GM23338 (cell line): ENCODE measurements around the gene FARS2. TPM values are rescaled to one million over a fixed set of nuclear protein-coding genes. Genes with fewer than 3 reads are reported as not detected.
A peak's percentile ranks its signal among the peaks of the same experiment; 100 is the strongest.

Experiments used
- ATAC-seq: fragments of 200-7000 bp; cut with Tn5 transposase; 3 replicates; pipeline ENCODE4 v1.9.1; 2020
- DNase-seq: peaks from one replicate; pipeline ENCODE4 v3.0.0-alpha.2; 2015; ENCODE audit warnings: low spot score
- H2AFZ ChIP-seq: fragments of 200-600 bp; sonication (generic); 2 replicates; pipeline ENCODE4 v1.8.0; 2016; ENCODE audit warnings: antibody characterized with exemption, mild to moderate bottlenecking, moderate library complexity
- H3F3A ChIP-seq: fragments of 200-600 bp; sonication (generic); replicated peaks from 2 replicates; pipeline ENCODE4 v1.8.0; 2017; ENCODE audit warnings: antibody characterized with exemption, mixed run types, low read depth
- H3K27ac ChIP-seq: fragments of 200-600 bp; sonication (generic); 2 replicates; pipeline ENCODE4 v1.6.1; 2016; ENCODE audit warnings: low read depth
- H3K27me3 ChIP-seq: fragments of 200-600 bp; sonication (generic); 2 replicates; pipeline ENCODE4 v1.8.0; 2016; ENCODE audit warnings: mild to moderate bottlenecking, mixed run types, moderate library complexity; ENCODE audit not compliant: insufficient read depth
- H3K36me3 ChIP-seq: fragments of 200-600 bp; sonication (generic); 2 replicates; pipeline ENCODE4 v1.8.0; 2016; ENCODE audit warnings: mild to moderate bottlenecking; ENCODE audit not compliant: insufficient read depth
- H3K4me1 ChIP-seq: fragments of 200-600 bp; sonication (generic); 2 replicates; pipeline ENCODE4 v1.8.0; 2016; ENCODE audit warnings: mild to moderate bottlenecking, moderate library complexity; ENCODE audit not compliant: insufficient read depth
- H3K4me2 ChIP-seq: fragments of 200-600 bp; sonication (generic); 2 replicates; pipeline ENCODE4 v1.7.1; 2017; ENCODE audit warnings: mixed run types
- H3K4me3 ChIP-seq: fragments of 200-600 bp; sonication (generic); 2 replicates; pipeline ENCODE4 v1.6.1; 2016; ENCODE audit warnings: mixed run types
- H3K79me2 ChIP-seq: fragments of 200-600 bp; sonication (generic); replicated peaks from 2 replicates; pipeline ENCODE4 v1.8.0; 2017; ENCODE audit warnings: mild to moderate bottlenecking; ENCODE audit not compliant: insufficient read depth
- H3K9me2 ChIP-seq: fragments of 200-600 bp; sonication (generic); 2 replicates; pipeline ENCODE4 v1.8.0; 2017; ENCODE audit not compliant: insufficient read depth
- H4K20me1 ChIP-seq: fragments of 200-600 bp; sonication (generic); replicated peaks from 2 replicates; pipeline ENCODE4 v1.8.0; 2017; ENCODE audit warnings: mild to moderate bottlenecking; ENCODE audit not compliant: insufficient read depth
- H3K27ac Mint-ChIP-seq: 2 replicates; pipeline ENCODE4 v1.8.0; 2020; ENCODE audit warnings: inconsistent platforms, mild to moderate bottlenecking, moderate library complexity, mixed read lengths
- H3K27me3 Mint-ChIP-seq: 3 replicates; pipeline ENCODE4 v1.8.0; 2022; ENCODE audit warnings: low read depth, mild to moderate bottlenecking, moderate library complexity, mixed read lengths, inconsistent platforms; ENCODE audit not compliant: insufficient read depth, poor library complexity
- H3K36me3 Mint-ChIP-seq: 3 replicates; pipeline ENCODE4 v1.8.0; 2021; ENCODE audit warnings: low read depth, mild to moderate bottlenecking, inconsistent platforms, moderate library complexity, mixed read lengths
- H3K4me1 Mint-ChIP-seq: 3 replicates; pipeline ENCODE4 v1.8.0; 2020; ENCODE audit warnings: mild to moderate bottlenecking, inconsistent platforms, mixed read lengths
- H3K4me3 Mint-ChIP-seq: 3 replicates; pipeline ENCODE4 v1.8.0; 2021; ENCODE audit warnings: moderate library complexity, mild to moderate bottlenecking, inconsistent platforms, mixed read lengths
- H3K9me3 Mint-ChIP-seq: 3 replicates; pipeline ENCODE4 v1.8.0; 2020; ENCODE audit warnings: moderate library complexity, mild to moderate bottlenecking, inconsistent platforms, mixed read lengths
- CREB1 ChIP-seq: fragments of 250-450 bp; sonication (Bioruptor Pico); IDR thresholded peaks from 2 replicates; pipeline ENCODE4 v1.5.0; 2020; ENCODE audit warnings: low read depth, mild to moderate bottlenecking, moderate library complexity
- EZH2 ChIP-seq: fragments of 200-600 bp; sonication (generic); IDR thresholded peaks from one replicate; pipeline ENCODE4 v1.8.0; 2017; ENCODE audit warnings: antibody characterized with exemption, mild to moderate bottlenecking, low read depth; ENCODE audit not compliant: unreplicated experiment
- EZH2phosphoT487 ChIP-seq: fragments of 200-600 bp; sonication (generic); IDR thresholded peaks from one replicate; pipeline ENCODE4 v1.8.1; 2018; ENCODE audit warnings: antibody characterized with exemption; ENCODE audit not compliant: unreplicated experiment
- JUNB ChIP-seq: IDR thresholded peaks from one replicate; pipeline ENCODE4 v1.6.1; 2016; ENCODE audit warnings: antibody characterized with exemption; ENCODE audit not compliant: unreplicated experiment
- NANOG ChIP-seq: IDR thresholded peaks from 2 replicates; pipeline ENCODE4 v1.6.1; 2016; ENCODE audit warnings: antibody characterized with exemption, borderline replicate concordance
- POLR2AphosphoS5 ChIP-seq: IDR thresholded peaks from 2 replicates; pipeline ENCODE4 v1.6.1; 2016; ENCODE audit warnings: antibody characterized with exemption, low read depth
- ZNF114 ChIP-seq: fragments of 250-450 bp; sonication (Bioruptor Pico); IDR thresholded peaks from 2 replicates; pipeline ENCODE4 v1.5.0; 2020; ENCODE audit warnings: mild to moderate bottlenecking, moderate library complexity
- polyA plus RNA-seq: library from polyadenylated mRNA; unstranded; fragments of >200 nt; fragmentation: Nextera tagmentation; extraction: Ambion mirVana; gene quantifications from 2 replicates; pipeline ENCODE4 v1.2.1, GENCODE V29; 2016
- total RNA-seq: library from RNA; depleted of rRNA; stranded (reverse); fragments of >200 nt; shearing (Covaris generic); gene quantifications from 2 replicates; pipeline ENCODE4 v1.2.3, GENCODE V29; 2014
- TF ChIP-seq, protein P1 (sequence below), 2 experiments: fragments of 200-600 bp in 1 of 2; sonication (generic) in 1 of 2; conservative IDR thresholded peaks; 2 replicates each; pipeline versions ENCODE4 v1.5.1 to v1.6.1; 2016 to 2017; ENCODE audit warnings: antibody characterized with exemption in 2 of 2, low read depth in 2 of 2, mild to moderate bottlenecking in 2 of 2, moderate library complexity in 1 of 2
- TF ChIP-seq, protein P2 (sequence below): IDR thresholded peaks from 2 replicates; pipeline ENCODE4 v1.6.1; 2016; ENCODE audit warnings: antibody characterized with exemption
- TF ChIP-seq, protein P3 (sequence below): IDR thresholded peaks from one replicate; pipeline ENCODE4 v1.6.1; 2018; ENCODE audit warnings: antibody characterized with exemption; ENCODE audit not compliant: unreplicated experiment

Gene FARS2
- total and polyA plus RNA-seq, 2 experiments from 2014 or later: 7.6 to 19.0 TPM

DNA sequence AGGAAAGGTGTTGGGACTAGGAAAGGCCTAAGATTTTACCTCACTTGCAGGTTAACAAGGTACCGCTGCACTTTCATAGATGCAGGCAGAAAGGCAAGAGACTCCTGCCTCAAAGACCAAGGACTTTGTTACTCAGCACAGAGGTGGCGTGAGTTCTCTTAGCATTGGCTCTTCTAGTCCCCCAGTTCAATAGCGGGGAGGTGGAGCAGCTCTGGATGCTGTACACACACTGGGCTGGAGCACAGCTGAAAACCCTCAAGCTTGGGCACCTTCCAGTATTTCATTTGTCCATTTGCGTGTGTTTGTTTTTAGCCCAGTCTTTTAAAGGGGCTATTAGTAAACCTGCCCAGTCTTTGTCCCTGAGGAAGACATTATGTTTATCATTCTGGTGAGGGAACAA lies 345.2 kb downstream of the FARS2 start:
- TF ChIP-seq EZH2: no peak
- no peak for TF ChIP-seq CREB1
- TF ChIP-seq EZH2phosphoT487: no peak
- TF ChIP-seq NANOG: no peak
- no peak for TF ChIP-seq POLR2AphosphoS5
- Histone ChIP-seq H3F3A (no peaks in the 10 kb centered on the region), H3K27me3 (no peaks in the 10 kb centered on the region), H3K27ac (no peak overlapping the region; the same call in 1 of the 2 replicates), H4K20me1 (no peaks in the 10 kb centered on the region), H3K4me2 (no peak overlapping the region), H3K4me1 (no peaks in the 10 kb centered on the region), H3K4me3 (no peak overlapping the region), H3K79me2 (no peaks in the 10 kb centered on the region), H3K9me2 (no peaks in the 10 kb centered on the region), H2AFZ (no peak overlapping the region), H3K36me3 (no peaks in the 10 kb centered on the region)
- Mint-ChIP-seq H3K36me3 (no peaks in the 10 kb centered on the region), H3K27me3 (no peaks in the 10 kb centered on the region), H3K27ac (no peak overlapping the region), H3K4me3 (no peak overlapping the region), H3K4me1 (peaks cover 2% of the 10 kb centered on the region; the same call in 2 of the 3 replicates), H3K9me3 (no peaks in the 10 kb centered on the region)
- DNase-seq (no peak), ATAC-seq (no peak)

DNA sequence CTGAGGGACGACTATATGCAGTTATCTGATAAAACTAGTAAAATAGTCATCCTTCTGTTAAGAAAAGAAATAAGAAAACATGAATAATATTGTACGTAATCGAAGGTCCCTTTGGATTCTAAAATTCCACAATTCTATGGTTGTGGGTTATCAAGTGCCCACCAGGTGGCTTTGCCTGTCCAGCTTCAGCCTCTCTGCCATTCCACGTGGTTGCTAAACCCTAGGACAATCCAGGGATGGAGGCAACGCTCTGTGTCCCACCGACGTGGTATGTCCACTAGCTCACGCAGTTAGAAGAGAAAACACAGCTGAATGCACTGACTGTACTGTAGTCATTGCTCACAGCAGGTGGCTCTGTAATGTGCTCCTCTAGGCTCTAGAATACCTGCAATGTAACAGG lies 349.3 kb downstream of the FARS2 start:
- Histone ChIP-seq H2AFZ (no peak overlapping the region), H3K4me3 (no peak overlapping the region), H3K36me3 (no peaks in the 10 kb centered on the region), H3K27ac (no peak overlapping the region), H3K4me2 (no peak overlapping the region), H3K4me1 (no peaks in the 10 kb centered on the region), H3K9me2 (no peaks in the 10 kb centered on the region), H4K20me1 (no peaks in the 10 kb centered on the region), H3K27me3 (no peaks in the 10 kb centered on the region), H3K79me2 (no peaks in the 10 kb centered on the region), H3F3A (no peaks in the 10 kb centered on the region)
- H3K27ac Mint-ChIP-seq: no peak overlapping the region
- no peaks in the 10 kb centered on the region for H3K9me3 Mint-ChIP-seq
- DNase-seq: no peak
- peaks cover 3% of the 10 kb centered on the region; the same call in 2 of the 3 replicates for H3K4me1 Mint-ChIP-seq
- no peaks in the 10 kb centered on the region for H3K27me3 Mint-ChIP-seq
- no peaks in the 10 kb centered on the region for H3K36me3 Mint-ChIP-seq
- no peak overlapping the region for H3K4me3 Mint-ChIP-seq
- ATAC-seq: no peak
- TF ChIP-seq NANOG: no peak
- TF ChIP-seq, protein P1, sequence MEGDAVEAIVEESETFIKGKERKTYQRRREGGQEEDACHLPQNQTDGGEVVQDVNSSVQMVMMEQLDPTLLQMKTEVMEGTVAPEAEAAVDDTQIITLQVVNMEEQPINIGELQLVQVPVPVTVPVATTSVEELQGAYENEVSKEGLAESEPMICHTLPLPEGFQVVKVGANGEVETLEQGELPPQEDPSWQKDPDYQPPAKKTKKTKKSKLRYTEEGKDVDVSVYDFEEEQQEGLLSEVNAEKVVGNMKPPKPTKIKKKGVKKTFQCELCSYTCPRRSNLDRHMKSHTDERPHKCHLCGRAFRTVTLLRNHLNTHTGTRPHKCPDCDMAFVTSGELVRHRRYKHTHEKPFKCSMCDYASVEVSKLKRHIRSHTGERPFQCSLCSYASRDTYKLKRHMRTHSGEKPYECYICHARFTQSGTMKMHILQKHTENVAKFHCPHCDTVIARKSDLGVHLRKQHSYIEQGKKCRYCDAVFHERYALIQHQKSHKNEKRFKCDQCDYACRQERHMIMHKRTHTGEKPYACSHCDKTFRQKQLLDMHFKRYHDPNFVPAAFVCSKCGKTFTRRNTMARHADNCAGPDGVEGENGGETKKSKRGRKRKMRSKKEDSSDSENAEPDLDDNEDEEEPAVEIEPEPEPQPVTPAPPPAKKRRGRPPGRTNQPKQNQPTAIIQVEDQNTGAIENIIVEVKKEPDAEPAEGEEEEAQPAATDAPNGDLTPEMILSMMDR (conservative IDR thresholded peaks at IDR 0.05; ENCODE audit: low read depth in 2 of 2): peak; percentile 27 to 31; a peak in 3 of 4 replicates

DNA sequence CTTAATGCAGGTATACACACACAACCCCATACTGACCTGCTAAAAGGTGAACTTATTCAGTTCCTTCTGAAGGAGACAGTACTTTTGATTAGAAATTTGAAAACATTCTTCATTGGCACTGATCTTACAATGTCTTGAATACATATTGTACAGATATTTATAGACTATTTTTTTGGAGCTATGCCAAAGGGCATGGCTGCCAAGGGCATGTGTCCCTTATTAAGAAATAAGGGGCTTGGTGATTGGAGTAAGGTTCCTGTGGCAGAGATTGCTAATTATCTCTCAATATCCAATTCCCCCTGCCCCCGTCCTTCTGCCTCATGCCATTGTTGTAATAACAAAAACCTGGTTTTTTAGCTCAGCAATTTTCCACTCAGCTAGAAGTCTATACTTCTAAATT lies 355.9 kb downstream of the FARS2 start:
- H3K9me3 Mint-ChIP-seq: no peaks in the 10 kb centered on the region
- H3K36me3 ChIP-seq: no peaks in the 10 kb centered on the region
- no peaks in the 10 kb centered on the region for H3K27me3 ChIP-seq
- H2AFZ ChIP-seq: no peak overlapping the region
- no peaks in the 10 kb centered on the region for H3F3A ChIP-seq
- TF ChIP-seq ZNF114 (CRISPR knock-in tag): no peak
- TF ChIP-seq, protein P2, sequence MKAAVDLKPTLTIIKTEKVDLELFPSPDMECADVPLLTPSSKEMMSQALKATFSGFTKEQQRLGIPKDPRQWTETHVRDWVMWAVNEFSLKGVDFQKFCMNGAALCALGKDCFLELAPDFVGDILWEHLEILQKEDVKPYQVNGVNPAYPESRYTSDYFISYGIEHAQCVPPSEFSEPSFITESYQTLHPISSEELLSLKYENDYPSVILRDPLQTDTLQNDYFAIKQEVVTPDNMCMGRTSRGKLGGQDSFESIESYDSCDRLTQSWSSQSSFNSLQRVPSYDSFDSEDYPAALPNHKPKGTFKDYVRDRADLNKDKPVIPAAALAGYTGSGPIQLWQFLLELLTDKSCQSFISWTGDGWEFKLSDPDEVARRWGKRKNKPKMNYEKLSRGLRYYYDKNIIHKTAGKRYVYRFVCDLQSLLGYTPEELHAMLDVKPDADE: no peak
- TF ChIP-seq JUNB: no peak
- TF ChIP-seq, protein P3, sequence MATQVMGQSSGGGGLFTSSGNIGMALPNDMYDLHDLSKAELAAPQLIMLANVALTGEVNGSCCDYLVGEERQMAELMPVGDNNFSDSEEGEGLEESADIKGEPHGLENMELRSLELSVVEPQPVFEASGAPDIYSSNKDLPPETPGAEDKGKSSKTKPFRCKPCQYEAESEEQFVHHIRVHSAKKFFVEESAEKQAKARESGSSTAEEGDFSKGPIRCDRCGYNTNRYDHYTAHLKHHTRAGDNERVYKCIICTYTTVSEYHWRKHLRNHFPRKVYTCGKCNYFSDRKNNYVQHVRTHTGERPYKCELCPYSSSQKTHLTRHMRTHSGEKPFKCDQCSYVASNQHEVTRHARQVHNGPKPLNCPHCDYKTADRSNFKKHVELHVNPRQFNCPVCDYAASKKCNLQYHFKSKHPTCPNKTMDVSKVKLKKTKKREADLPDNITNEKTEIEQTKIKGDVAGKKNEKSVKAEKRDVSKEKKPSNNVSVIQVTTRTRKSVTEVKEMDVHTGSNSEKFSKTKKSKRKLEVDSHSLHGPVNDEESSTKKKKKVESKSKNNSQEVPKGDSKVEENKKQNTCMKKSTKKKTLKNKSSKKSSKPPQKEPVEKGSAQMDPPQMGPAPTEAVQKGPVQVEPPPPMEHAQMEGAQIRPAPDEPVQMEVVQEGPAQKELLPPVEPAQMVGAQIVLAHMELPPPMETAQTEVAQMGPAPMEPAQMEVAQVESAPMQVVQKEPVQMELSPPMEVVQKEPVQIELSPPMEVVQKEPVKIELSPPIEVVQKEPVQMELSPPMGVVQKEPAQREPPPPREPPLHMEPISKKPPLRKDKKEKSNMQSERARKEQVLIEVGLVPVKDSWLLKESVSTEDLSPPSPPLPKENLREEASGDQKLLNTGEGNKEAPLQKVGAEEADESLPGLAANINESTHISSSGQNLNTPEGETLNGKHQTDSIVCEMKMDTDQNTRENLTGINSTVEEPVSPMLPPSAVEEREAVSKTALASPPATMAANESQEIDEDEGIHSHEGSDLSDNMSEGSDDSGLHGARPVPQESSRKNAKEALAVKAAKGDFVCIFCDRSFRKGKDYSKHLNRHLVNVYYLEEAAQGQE: no peak
- peaks cover 17% of the 10 kb centered on the region for H3K9me2 ChIP-seq
- DNase-seq (no peak), ATAC-seq (no peak)
- peaks cover 4% of the 10 kb centered on the region; the same call in 2 of the 3 replicates for H3K4me1 Mint-ChIP-seq
- H4K20me1 ChIP-seq: no peaks in the 10 kb centered on the region
- no peak overlapping the region for H3K4me2 ChIP-seq
- no peak overlapping the region for H3K4me3 Mint-ChIP-seq
- H3K27ac Mint-ChIP-seq: no peak overlapping the region
- H3K27ac ChIP-seq: no peak overlapping the region
- peaks cover 3% of the 10 kb centered on the region for H3K27me3 Mint-ChIP-seq
- H3K36me3 Mint-ChIP-seq: no peaks in the 10 kb centered on the region
- H3K79me2 ChIP-seq: no peaks in the 10 kb centered on the region
- H3K4me1 ChIP-seq: no peaks in the 10 kb centered on the region
- H3K4me3 ChIP-seq: no peak overlapping the region
